ENCODE results near the gene AFF2. TPM values are rescaled to one million over a fixed set of nuclear protein-coding genes. Genes with fewer than 3 reads are reported as not detected.

AFF2 gene
- total RNA-seq, 1 donor from 2014 or later = 3.4 TPM

GRCh38 chrX:148535639-148536038, 35.2 kb downstream of the AFF2 start:
- ATAC-seq (ENCODE audit: low read depth) = no peak
- no peaks in the 10 kb centered on the region for H3K36me3 Mint-ChIP-seq (ENCODE audit: low read depth)
- CTCF ChIA-PET = no interaction called here
- DNase-seq = no peak
- H3K4me3 Mint-ChIP-seq = no peak overlapping the region
- H3K4me1 Mint-ChIP-seq = peaks cover 13% of the 10 kb centered on the region
- POLR2A ChIA-PET = no interaction called here
- intact Hi-C loops (cut with micrococcal nuclease) = no loop called here
- TF ChIP-seq CTCF (IDR thresholded peaks at IDR 0.05) = no peak
- no peaks in the 10 kb centered on the region for H3K9me3 Mint-ChIP-seq
- no peaks in the 10 kb centered on the region for H3K27me3 Mint-ChIP-seq
- H3K27ac Mint-ChIP-seq = no peak overlapping the region

GRCh38 chrX:148536961-148537360, 36.5 kb downstream of the AFF2 start:
- DNase-seq (no peak), ATAC-seq (ENCODE audit: low read depth) (no peak)
- no peak for TF ChIP-seq CTCF (IDR thresholded peaks at IDR 0.05)
- Mint-ChIP-seq H3K27ac (no peak overlapping the region), H3K9me3 (no peaks in the 10 kb centered on the region), H3K4me3 (no peak overlapping the region), H3K4me1 (peaks cover 26% of the 10 kb centered on the region), H3K27me3 (no peaks in the 10 kb centered on the region), H3K36me3 (ENCODE audit: low read depth) (no peaks in the 10 kb centered on the region)
- intact Hi-C loops (cut with micrococcal nuclease) = no loop called here
- POLR2A ChIA-PET = no interaction called here
- CTCF ChIA-PET = no interaction called here

GRCh38 chrX:148537556-148538182, 37.3 kb downstream of the AFF2 start:
- POLR2A ChIA-PET = no interaction called here
- no peak for TF ChIP-seq CTCF (IDR thresholded peaks at IDR 0.05)
- H3K4me3 Mint-ChIP-seq = no peak overlapping the region
- H3K27ac Mint-ChIP-seq = no peak overlapping the region
- no peak for ATAC-seq (ENCODE audit: low read depth)
- CTCF ChIA-PET = interaction anchor here (3.1 kb wide), 1 partner anchor 7 kb away, joined by 11 read pairs; no protein-coding TSS in a partner anchor
- no peaks in the 10 kb centered on the region for H3K9me3 Mint-ChIP-seq
- peaks cover 33% of the 10 kb centered on the region for H3K4me1 Mint-ChIP-seq
- H3K36me3 Mint-ChIP-seq (ENCODE audit: low read depth) = no peaks in the 10 kb centered on the region
- DNase-seq = no peak
- intact Hi-C loops (cut with micrococcal nuclease) = no loop called here
- no peaks in the 10 kb centered on the region for H3K27me3 Mint-ChIP-seq

- intact Hi-C loops (cut with micrococcal nuclease) = no loop called here
- POLR2A ChIA-PET = no interaction called here
- Mint-ChIP-seq H3K4me1 (peaks cover 42% of the 10 kb centered on the region), H3K4me3 (no peak overlapping the region), H3K9me3 (no peaks in the 10 kb centered on the region), H3K27me3 (no peaks in the 10 kb centered on the region), H3K36me3 (ENCODE audit: low read depth) (no peaks in the 10 kb centered on the region), H3K27ac (no peak overlapping the region)
- CTCF ChIA-PET = interaction anchor here (3.1 kb wide), 1 partner anchor 8 kb away, joined by 11 read pairs; no protein-coding TSS in a partner anchor
- no peak for TF ChIP-seq CTCF (IDR thresholded peaks at IDR 0.05)
- DNase-seq = no peak
- no peak for ATAC-seq (ENCODE audit: low read depth)
Measured at GRCh38 chrX:148538582-148538981, 38.2 kb downstream of the AFF2 start.

- H3K36me3 Mint-ChIP-seq (ENCODE audit: low read depth) = no peaks in the 10 kb centered on the region
- H3K4me3 Mint-ChIP-seq = no peak overlapping the region
- no peaks in the 10 kb centered on the region for H3K9me3 Mint-ChIP-seq
- no peak overlapping the region for H3K27ac Mint-ChIP-seq
- ATAC-seq (ENCODE audit: low read depth) (no peak), DNase-seq (no peak)
- intact Hi-C loops (cut with micrococcal nuclease) = loop anchor here (5.0 kb wide), 1 partner anchor 72 kb away; no protein-coding TSS in a partner anchor
- TF ChIP-seq CTCF (IDR thresholded peaks at IDR 0.05) = no peak
- CTCF ChIA-PET = interaction anchor here (3.1 kb wide), 1 partner anchor 10 kb away, joined by 11 read pairs; no protein-coding TSS in a partner anchor
- H3K4me1 Mint-ChIP-seq = peaks cover 54% of the 10 kb centered on the region
- POLR2A ChIA-PET = interaction anchor here (0.6 kb wide), 1 partner anchor 14 kb away, joined by 4 read pairs; no protein-coding TSS in a partner anchor
- H3K27me3 Mint-ChIP-seq = no peaks in the 10 kb centered on the region
Measured at GRCh38 chrX:148540114-148540513, 39.7 kb downstream of the AFF2 start.
